SIG-M5 (cell line): Measurements from ENCODE around the gene HSD17B7.

Experiments used
- DNase-seq: peaks from one replicate; lab custom pipeline; 2025; lab: John Stamatoyannopoulos, UW

HSD17B7 gene

GRCh38 chr1:162857850-162858249 lies 67.3 kb downstream of the HSD17B7 start:
- no peak for DNase-seq

DNA sequence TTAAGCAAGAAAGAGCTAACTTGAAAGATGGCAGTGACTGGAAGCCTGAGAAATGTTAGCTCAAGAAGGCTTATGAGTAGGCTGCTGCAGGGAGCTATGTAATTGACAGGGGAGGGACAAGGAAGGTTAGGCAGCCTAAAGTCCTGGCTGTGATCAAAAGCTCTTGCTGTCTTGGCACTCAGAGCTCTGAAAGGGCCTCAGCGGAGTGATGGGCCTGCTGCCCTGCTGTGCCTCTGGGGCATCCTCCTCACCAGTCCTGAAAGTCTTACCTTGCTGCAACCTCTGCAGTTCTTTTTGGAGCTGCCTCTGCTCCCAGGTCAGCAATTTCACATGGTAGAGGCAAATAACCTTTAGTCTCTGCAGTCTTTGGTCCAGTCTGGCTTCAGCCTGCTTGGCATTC lies 68.7 kb downstream of the HSD17B7 start:
- DNase-seq: no peak

GRCh38 chr1:162861101-162861500 lies 70.6 kb downstream of the HSD17B7 start, which contains the start of gene CCDC190:
Gene CCDC190 (minus strand): TSS chr1:162861175. CDS start chr1:162859646, 1,529 bp downstream.
- no peak for DNase-seq

DNA sequence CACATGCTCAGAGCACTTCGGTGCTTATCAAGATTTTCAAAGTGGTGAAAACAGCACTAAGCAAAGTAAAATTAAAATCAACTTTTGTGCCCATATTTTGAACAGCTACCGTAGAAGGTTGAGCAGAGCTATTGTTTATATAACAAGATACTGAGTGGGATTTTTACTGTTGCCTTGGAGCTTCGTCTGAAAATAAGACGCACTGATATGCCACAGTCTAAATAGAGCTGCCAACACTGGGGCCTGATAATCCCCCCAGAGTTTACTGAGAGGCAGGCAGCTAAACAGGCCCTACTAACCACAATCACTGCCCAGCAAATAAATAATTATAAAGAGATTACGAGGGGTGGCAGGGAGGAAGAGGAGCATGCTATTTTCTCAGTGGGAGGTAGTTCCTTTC lies 71.1 kb downstream of the HSD17B7 start:
- DNase-seq: no peak
